ENCODE measurements around the gene LBHD2. TPM values are rescaled to one million over a fixed set of nuclear protein-coding genes. Genes with fewer than 3 reads are reported as not detected.
A peak's percentile ranks its signal among the peaks of the same experiment; 100 is the strongest.
"Not testable (repeated sequence)": the region's sequence is repeated elsewhere in the genome, so short reads cannot be mapped to it uniquely, and the experiment has no call there.

Gene LBHD2
- total RNA-seq: not detected

DNA sequence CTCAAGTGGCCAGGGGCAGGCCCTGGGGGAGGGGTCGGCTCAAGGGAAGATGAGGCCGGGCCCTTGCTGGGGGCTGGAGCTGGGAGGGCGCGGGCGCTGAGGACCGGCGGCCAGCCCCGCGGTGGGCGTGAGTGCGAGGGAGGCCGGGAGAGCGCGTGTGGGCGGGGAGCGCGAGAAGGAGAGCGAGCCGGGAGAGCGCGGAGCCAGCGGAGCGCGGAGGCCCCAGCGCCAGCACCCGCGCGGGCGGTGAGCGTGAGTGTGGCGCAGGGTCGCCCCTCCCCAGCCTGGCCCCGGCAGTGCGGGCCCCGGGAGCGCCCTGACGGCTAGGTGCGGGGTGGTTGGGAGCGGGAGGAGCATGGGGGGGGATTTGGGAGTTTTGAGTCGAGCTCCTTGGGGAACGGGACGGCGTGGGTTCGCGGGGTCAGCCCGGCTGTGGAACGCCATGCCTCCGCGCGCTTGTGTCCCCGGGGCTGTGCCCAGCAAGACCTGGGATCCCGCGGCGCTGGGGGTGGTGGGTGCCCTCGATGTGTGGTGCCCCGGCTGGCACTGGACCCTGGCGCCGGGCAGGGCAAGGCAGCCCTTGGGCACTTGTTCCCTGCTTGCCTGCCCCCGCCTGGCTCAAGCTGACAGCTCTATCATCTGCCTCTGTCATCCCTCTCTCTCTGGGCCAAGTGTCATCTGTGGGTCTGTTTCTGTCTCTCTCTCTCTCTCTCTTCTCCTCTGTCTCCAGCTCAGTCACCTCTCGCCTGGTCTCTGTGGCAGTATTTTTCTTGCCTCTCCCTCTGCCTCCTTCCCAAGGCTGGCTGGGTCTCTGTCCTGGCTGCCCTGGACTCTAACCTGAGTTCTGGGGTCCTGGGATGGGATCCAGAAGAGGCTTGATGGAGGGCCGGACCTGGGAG, at the start of gene LBHD2:
Gene LBHD2, plus strand, starts transcription at position 190 of the 899 bp plus-strand sequence. CDS start 1,803 bp downstream, outside the sequence.
- Histone ChIP-seq H3K4me3 (peak within 1 kb of the TSS in 1 of 4 donors; percentile 13), H3K27me3 (peaks cover 0 to 12% (median 7%) of the 10 kb centered on the region in 4 donors), H3K27ac (no peak within 1 kb of the TSS), H3K36me3 (no peaks in the 10 kb centered on the region), H3K9me3 (no peaks in the 10 kb centered on the region), H3K4me1 (peaks cover 0 to 7% (median 2%) of the 10 kb centered on the region in 4 donors)
- TF ChIP-seq POLR2AphosphoS5 (IDR thresholded peaks at IDR 0.05) (no peak), EP300 (IDR thresholded peaks at IDR 0.05) (no peak), POLR2A (IDR thresholded peaks at IDR 0.05) (no peak)
- TF ChIP-seq, protein P1, sequence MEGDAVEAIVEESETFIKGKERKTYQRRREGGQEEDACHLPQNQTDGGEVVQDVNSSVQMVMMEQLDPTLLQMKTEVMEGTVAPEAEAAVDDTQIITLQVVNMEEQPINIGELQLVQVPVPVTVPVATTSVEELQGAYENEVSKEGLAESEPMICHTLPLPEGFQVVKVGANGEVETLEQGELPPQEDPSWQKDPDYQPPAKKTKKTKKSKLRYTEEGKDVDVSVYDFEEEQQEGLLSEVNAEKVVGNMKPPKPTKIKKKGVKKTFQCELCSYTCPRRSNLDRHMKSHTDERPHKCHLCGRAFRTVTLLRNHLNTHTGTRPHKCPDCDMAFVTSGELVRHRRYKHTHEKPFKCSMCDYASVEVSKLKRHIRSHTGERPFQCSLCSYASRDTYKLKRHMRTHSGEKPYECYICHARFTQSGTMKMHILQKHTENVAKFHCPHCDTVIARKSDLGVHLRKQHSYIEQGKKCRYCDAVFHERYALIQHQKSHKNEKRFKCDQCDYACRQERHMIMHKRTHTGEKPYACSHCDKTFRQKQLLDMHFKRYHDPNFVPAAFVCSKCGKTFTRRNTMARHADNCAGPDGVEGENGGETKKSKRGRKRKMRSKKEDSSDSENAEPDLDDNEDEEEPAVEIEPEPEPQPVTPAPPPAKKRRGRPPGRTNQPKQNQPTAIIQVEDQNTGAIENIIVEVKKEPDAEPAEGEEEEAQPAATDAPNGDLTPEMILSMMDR (IDR thresholded peaks at IDR 0.05): no peak
- DNase-seq: peak in 1 of 2 donors; percentile 85
- ATAC-seq (ENCODE audit: low FRiP score in 2 of 2): peak in 1 of 2 donors; percentile 69
- WGBS, 2 donors: 8 to 22% methylated on average over 16 to 25 of the region's 61 CpGs

DNA sequence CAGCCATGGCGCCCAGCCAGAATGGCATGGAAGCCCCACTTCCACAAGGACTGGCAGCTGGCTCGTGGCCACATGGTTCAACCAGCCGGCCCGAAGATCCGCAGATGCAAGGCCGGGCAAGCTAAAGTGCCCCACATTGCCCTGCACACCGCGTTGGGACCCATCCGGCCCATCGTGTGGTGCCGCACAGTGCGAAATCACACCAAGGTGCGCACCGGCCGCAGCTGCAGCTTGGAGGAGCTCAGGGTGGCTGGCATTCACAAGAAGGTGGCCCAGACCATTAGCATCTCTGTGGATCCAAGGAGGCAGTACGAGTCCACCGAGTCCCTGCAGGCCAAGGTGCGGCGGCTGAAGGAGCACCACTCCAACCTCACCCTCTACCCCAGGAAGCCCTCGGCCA, 42.5 kb upstream of the LBHD2 start:
- 95% methylated on average over 16 to 20 of the region's 20 CpGs for WGBS, 2 donors
- peaks cover 15 to 28% (median 18%) of the 10 kb centered on the region in 4 donors for H3K4me1 ChIP-seq
- no peaks in the 10 kb centered on the region for H3K27me3 ChIP-seq
- ATAC-seq (ENCODE audit: low FRiP score in 2 of 2): no peak
- no peak overlapping the region for H3K4me3 ChIP-seq
- H3K9me3 ChIP-seq: no peaks in the 10 kb centered on the region
- H3K36me3 ChIP-seq: peaks cover 0 to 15% (median 2%) of the 10 kb centered on the region in 4 donors
- no peak overlapping the region for H3K27ac ChIP-seq
- TF ChIP-seq POLR2AphosphoS5 (IDR thresholded peaks at IDR 0.05): no peak
- no peak for TF ChIP-seq POLR2A (IDR thresholded peaks at IDR 0.05)
- TF ChIP-seq, protein P1 (IDR thresholded peaks at IDR 0.05): no peak
- no peak for TF ChIP-seq EP300 (IDR thresholded peaks at IDR 0.05)
- DNase-seq: peak in 1 of 2 donors; percentile 81

DNA sequence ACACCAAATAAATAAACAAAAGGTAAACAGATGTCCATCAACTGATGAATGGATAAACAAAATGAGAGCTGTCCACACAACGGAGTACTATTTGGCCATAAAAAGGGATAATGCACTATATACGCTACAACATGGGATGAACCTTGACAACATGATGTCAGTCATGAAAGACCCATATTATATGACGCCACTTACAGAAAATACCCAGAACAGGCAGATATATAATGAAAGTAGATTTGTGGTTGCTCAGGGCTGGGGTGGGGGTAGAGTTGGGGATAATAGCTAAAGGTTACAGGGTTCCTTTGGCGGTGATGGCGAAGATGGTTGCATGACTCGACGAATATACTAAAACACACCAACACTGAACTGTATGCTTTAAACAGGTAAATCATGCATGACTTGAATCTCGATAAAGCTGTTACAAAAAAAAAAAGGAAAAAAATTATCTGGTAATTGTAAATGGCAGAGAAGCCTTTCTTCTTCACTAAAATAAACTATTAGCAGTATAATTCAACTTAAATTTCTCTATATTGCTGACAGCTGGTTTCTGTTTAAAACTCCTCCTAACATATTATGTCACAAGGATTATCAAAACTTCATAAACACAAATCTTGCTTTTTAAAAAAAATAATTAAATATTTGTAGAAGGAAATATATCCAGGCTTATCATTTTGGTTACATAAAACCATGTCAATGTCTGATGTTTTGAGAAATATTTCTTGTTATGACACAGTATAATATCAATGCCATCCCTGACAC, 40.6 kb upstream of the LBHD2 start:
- Histone ChIP-seq H3K4me3 (no peak overlapping the region), H3K36me3 (peaks cover 0 to 15% (median 2%) of the 10 kb centered on the region in 4 donors), H3K27ac (no peak overlapping the region), H3K9me3 (no peaks in the 10 kb centered on the region), H3K27me3 (no peaks in the 10 kb centered on the region), H3K4me1 (peaks cover 21 to 34% (median 21%) of the 10 kb centered on the region in 4 donors)
- DNase-seq (no peak), ATAC-seq (ENCODE audit: low FRiP score in 2 of 2) (no peak)
- WGBS, 2 donors: 85 to 92% methylated on average over 8 of the region's 8 CpGs
- TF ChIP-seq POLR2AphosphoS5 (IDR thresholded peaks at IDR 0.05) (no peak), POLR2A (IDR thresholded peaks at IDR 0.05) (no peak), EP300 (IDR thresholded peaks at IDR 0.05) (no peak)
- TF ChIP-seq, protein P1 (IDR thresholded peaks at IDR 0.05): no peak

DNA sequence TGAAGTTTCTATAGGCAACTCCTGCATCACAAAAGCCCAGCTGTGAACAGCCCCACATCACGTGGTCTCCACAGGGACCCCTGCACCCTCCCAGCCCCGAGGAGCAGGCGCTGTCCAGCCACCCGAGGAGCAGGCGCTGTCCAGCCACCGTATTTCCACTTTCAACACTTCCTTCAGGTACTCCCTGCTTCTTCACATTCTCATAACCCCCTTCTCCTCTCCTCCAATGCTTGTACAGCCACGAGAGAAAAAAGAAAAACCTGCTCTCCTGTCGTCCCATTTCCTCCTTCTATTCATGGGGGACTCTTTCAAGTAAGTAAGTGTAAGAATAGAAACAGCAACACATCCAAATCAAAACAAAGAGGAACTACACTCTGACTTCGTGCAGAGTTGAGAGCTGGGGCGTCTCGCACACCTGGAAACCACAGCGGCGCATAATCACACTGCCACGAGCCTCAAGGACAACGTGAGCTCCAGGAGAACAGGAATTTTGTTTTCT, 38.6 kb upstream of the LBHD2 start:
- DNase-seq (no peak), ATAC-seq (ENCODE audit: low FRiP score in 2 of 2) (peak in 1 of 2 donors; percentile 52)
- 24 to 27% methylated on average over 15 of the region's 15 CpGs for WGBS, 2 donors
- H3K9me3 ChIP-seq: no peaks in the 10 kb centered on the region
- peaks cover 21 to 45% (median 21%) of the 10 kb centered on the region in 4 donors for H3K4me1 ChIP-seq
- H3K27ac ChIP-seq: peak overlapping the region in 1 of 4 donors; percentile 34
- peaks cover 0 to 15% (median 2%) of the 10 kb centered on the region in 4 donors for H3K36me3 ChIP-seq
- TF ChIP-seq EP300 (IDR thresholded peaks at IDR 0.05) (no peak), POLR2A (IDR thresholded peaks at IDR 0.05) (no peak), POLR2AphosphoS5 (IDR thresholded peaks at IDR 0.05) (no peak)
- TF ChIP-seq, protein P1 (IDR thresholded peaks at IDR 0.05): no peak
- no peak overlapping the region for H3K4me3 ChIP-seq
- no peaks in the 10 kb centered on the region for H3K27me3 ChIP-seq

DNA sequence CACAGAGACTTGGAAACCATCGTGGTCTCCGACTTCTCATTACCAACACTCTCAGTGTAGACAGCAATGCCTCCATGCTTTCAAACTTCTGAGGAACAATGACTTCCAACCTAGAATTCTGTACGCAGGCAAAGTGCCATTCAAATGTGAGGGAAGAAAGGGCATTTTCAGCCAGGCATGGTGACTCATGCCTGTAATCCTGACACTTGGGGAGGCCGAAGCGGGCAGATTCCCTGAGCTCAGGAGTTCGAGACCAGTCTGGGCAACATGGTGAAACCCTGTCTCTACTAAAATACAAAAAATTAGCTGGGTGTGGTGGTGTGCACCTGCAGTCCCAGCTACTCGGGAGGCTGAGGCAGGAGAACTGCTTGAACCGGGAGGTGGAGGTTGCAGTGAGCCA, 36.6 kb upstream of the LBHD2 start:
- not testable (repeated sequence) for H3K36me3 ChIP-seq; DNase-seq; H3K4me3 ChIP-seq; H3K27ac ChIP-seq; H3K27me3 ChIP-seq; ATAC-seq (ENCODE audit: low FRiP score in 2 of 2); H3K9me3 ChIP-seq
- H3K4me1 ChIP-seq: peaks cover 21 to 56% (median 21%) of the 10 kb centered on the region in 4 donors
- whole genome bisulfite sequencing, 2 donors: 91 to 93% methylated on average over 8 of the region's 8 CpGs
